Uterus (tissue), 4 donors: Measurements from ENCODE around the gene TBC1D5. TPM values are rescaled to one million over a fixed set of nuclear protein-coding genes. Genes with fewer than 3 reads are reported as not detected.
A peak's percentile ranks its signal among the peaks of the same experiment; 100 is the strongest.

Source experiments
- DNase-seq, 2 donors: peaks; one replicate each; pipeline ENCODE4 v3.0.0-alpha.2; 2019 to 2020
- H3K27ac ChIP-seq, 2 donors: fragments of 200-600 bp; sonication (generic); 1 replicate in 1 of 2; 2 replicates in 1 of 2; pipeline ENCODE4 v1.5.1; 2016 to 2018
- H3K27me3 ChIP-seq, 2 donors: fragments of 200-600 bp; sonication (generic); one replicate each; pipeline ENCODE4 v1.5.1; 2018 to 2019; ENCODE audit warnings: control low read depth in 1 of 2
- H3K36me3 ChIP-seq, 2 donors: fragments of 200-600 bp; sonication (generic); one replicate each; pipeline ENCODE4 v1.5.1; 2019; ENCODE audit warnings: control low read depth in 1 of 2
- H3K4me1 ChIP-seq, 2 donors: fragments of 200-600 bp; sonication (generic); one replicate each; pipeline ENCODE4 v1.5.1; 2018 to 2019; ENCODE audit warnings: control low read depth in 1 of 2
- H3K4me3 ChIP-seq, 2 donors: fragments of 200-600 bp; sonication (generic); 1 replicate in 1 of 2; 2 replicates in 1 of 2; pipeline ENCODE4 v1.5.1; 2018 to 2019; ENCODE audit warnings: mild to moderate bottlenecking in 1 of 2
- H3K9me3 ChIP-seq, 2 donors: fragments of 200-600 bp; sonication (generic); one replicate each; pipeline ENCODE4 v1.5.1; 2019; ENCODE audit warnings: control low read depth in 1 of 2
- POLR2A ChIP-seq, 2 donors: fragments of 450-650 bp; IDR thresholded peaks; one replicate each; pipeline ENCODE4 v1.6.1; 2016; ENCODE audit warnings: antibody characterized with exemption in 2 of 2, mild to moderate bottlenecking in 1 of 2, moderate library complexity in 1 of 2
- intact Hi-C: fragments of 100-400 bp; cut with DNase I; formaldehyde crosslinking; loops from one replicate; pipeline ENCODE4 v1.15.1; 2023; ENCODE audit warnings: low total_unique reads
- total RNA-seq, 4 donors: library from RNA; depleted of rRNA in 3 of 4; stranded (reverse); fragments of >200 nt in 3 of 4; gene quantifications; one replicate each; pipeline versions ENCODE4 v1.1.0 to v1.2.4, GENCODE V29; 2014 to 2023
- TF ChIP-seq, protein P1 (sequence below), 4 experiments: fragments of 200-600 bp in 2 of 4; fragments of 450-650 bp in 2 of 4; sonication (generic) in 2 of 4; IDR thresholded peaks; one replicate each; pipeline ENCODE4 v1.5.1; 2016 to 2019; ENCODE audit warnings: antibody characterized with exemption in 4 of 4, mild to moderate bottlenecking in 2 of 4, moderate library complexity in 1 of 4
- donor health status: DM: yes; HTN: yes; CAD: no.

Gene TBC1D5
- total RNA-seq, 4 donors from 2014 or later: 34.6 to 189 (median 75.6) TPM

DNA sequence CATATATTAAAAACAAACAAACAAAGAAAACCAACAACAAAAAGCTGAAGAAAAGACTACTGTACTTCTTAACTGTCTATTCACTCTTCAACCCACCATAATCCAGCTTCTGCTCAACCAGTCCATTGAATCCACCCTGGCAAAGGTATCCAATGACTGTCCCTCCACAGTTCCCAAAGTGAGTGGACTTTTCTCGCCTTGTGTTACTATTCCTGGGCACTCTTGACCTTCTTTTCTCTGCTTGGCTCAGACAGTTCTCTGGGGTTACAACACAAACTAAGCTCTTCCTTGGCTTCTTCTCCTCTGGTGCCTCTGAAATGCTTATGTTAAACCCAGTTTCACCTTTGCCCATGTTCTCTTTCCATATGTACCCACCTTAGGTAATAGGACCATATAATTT lies 437.5 kb downstream of the TBC1D5 start:
- DNase-seq: no peak
- intact Hi-C loops: no loop called here

DNA sequence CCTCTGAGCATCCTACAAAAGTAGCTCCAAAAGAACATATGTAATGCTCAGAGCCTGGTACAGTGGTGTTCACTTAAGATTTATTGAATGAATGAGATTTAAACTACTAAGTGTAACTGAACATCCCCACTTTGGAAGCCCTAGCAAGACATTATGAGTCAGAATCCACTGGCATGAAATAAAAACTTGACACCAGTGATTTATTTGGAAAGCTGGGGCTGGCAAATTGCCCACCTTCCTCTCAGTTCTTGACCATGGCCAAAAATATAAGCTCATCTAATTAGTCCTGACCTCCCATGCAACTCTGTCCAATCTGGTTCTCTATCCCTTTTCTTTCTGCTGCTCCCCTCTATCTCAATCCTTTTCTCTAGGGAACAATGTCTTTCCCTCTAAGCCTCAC lies 439.7 kb downstream of the TBC1D5 start:
- H3K27ac ChIP-seq: no peak overlapping the region
- H3K36me3 ChIP-seq: no peaks in the 10 kb centered on the region
- TF ChIP-seq, protein P1, sequence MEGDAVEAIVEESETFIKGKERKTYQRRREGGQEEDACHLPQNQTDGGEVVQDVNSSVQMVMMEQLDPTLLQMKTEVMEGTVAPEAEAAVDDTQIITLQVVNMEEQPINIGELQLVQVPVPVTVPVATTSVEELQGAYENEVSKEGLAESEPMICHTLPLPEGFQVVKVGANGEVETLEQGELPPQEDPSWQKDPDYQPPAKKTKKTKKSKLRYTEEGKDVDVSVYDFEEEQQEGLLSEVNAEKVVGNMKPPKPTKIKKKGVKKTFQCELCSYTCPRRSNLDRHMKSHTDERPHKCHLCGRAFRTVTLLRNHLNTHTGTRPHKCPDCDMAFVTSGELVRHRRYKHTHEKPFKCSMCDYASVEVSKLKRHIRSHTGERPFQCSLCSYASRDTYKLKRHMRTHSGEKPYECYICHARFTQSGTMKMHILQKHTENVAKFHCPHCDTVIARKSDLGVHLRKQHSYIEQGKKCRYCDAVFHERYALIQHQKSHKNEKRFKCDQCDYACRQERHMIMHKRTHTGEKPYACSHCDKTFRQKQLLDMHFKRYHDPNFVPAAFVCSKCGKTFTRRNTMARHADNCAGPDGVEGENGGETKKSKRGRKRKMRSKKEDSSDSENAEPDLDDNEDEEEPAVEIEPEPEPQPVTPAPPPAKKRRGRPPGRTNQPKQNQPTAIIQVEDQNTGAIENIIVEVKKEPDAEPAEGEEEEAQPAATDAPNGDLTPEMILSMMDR (IDR thresholded peaks at IDR 0.05): no peak
- TF ChIP-seq POLR2A (IDR thresholded peaks at IDR 0.05): no peak

More for the DNA sequence above, 437.5 kb downstream of the TBC1D5 start:
- H3K27ac ChIP-seq: no peak overlapping the region
- TF ChIP-seq POLR2A (IDR thresholded peaks at IDR 0.05): no peak
- TF ChIP-seq, protein P1 (IDR thresholded peaks at IDR 0.05): no peak
- H3K9me3 ChIP-seq: no peaks in the 10 kb centered on the region
- no peaks in the 10 kb centered on the region for H3K4me1 ChIP-seq
- no peak overlapping the region for H3K4me3 ChIP-seq
- H3K27me3 ChIP-seq: no peaks in the 10 kb centered on the region
- H3K36me3 ChIP-seq: no peaks in the 10 kb centered on the region

DNA sequence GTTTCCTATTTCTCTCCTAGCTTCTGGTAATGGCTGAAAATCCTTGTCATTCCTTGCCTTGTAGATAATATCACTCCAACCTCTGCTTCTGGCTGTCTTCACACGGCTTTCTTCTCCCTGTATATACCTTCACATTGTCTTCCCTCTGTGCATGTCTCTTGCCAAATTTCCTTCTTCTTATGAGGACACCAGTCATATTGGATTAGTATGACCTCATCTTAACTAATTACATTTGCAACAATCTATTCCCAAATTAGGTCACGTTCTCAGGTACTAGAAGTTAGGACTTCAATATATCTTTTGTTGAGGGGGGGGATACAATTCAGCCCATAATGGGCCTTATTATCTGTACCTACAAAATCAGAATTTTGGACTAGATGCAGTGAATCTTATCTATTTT lies 440.3 kb downstream of the TBC1D5 start:
- TF ChIP-seq, protein P1 (IDR thresholded peaks at IDR 0.05): no peak
- no peak for TF ChIP-seq POLR2A (IDR thresholded peaks at IDR 0.05)

More for the DNA sequence above, 439.7 kb downstream of the TBC1D5 start:
- no peaks in the 10 kb centered on the region for H3K27me3 ChIP-seq
- H3K4me1 ChIP-seq: no peaks in the 10 kb centered on the region
- no peak overlapping the region for H3K4me3 ChIP-seq
- DNase-seq: peak in 1 of 2 donors; percentile 20
- intact Hi-C loops: no loop called here
- no peaks in the 10 kb centered on the region for H3K9me3 ChIP-seq

DNA sequence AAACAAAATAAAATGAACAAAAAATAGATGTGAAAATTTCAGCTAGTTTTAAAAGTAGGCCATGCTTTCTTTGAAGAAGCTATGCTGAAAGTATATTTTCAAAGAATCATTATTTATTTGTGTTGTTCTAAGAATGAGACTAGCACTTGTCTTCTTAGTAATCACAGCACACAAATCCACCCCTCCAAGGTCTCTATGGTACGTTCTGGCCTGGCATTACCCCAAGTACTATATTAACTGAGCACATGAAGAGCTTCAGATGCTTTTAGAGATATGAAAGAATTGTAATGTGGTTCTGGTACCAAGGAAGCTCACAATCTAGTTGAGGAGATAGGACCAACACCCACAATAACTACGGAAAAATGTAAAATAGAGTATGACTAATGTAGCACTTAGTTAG lies 441.2 kb downstream of the TBC1D5 start:
- no peaks in the 10 kb centered on the region for H3K9me3 ChIP-seq
- H3K4me1 ChIP-seq: no peaks in the 10 kb centered on the region
- TF ChIP-seq, protein P1 (IDR thresholded peaks at IDR 0.05): no peak
- no peak for TF ChIP-seq POLR2A (IDR thresholded peaks at IDR 0.05)
- H3K27ac ChIP-seq: no peak overlapping the region
- no peaks in the 10 kb centered on the region for H3K36me3 ChIP-seq
- intact Hi-C loops: no loop called here
- no peaks in the 10 kb centered on the region for H3K27me3 ChIP-seq
- H3K4me3 ChIP-seq: no peak overlapping the region
- DNase-seq: no peak

More for the DNA sequence above, 440.3 kb downstream of the TBC1D5 start:
- Histone ChIP-seq H3K4me3 (no peak overlapping the region), H3K4me1 (no peaks in the 10 kb centered on the region), H3K27ac (no peak overlapping the region), H3K27me3 (no peaks in the 10 kb centered on the region), H3K9me3 (no peaks in the 10 kb centered on the region), H3K36me3 (no peaks in the 10 kb centered on the region)
- intact Hi-C loops: no loop called here
- DNase-seq: no peak

DNA sequence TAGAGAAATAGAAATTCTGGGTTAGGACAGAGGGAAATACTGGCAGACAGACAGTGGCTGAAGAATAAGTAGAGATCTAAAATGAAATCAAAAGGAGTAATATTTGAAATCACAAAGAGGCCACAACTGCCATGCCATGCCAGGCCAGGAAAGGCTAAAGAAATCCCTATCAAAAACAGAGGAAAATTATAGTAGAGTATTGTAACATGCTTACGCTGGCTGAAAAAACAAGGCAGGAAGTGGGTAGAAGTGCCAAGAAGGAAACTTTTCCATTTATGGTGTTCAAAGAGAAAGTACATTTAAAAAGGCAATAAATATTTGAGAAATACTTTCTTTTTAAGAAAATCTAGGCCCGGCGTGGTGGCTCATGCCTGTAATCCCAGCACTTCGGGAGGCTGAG lies 442.0 kb downstream of the TBC1D5 start:
- Histone ChIP-seq H3K27ac (no peak overlapping the region), H3K27me3 (no peaks in the 10 kb centered on the region), H3K36me3 (no peaks in the 10 kb centered on the region), H3K4me1 (no peaks in the 10 kb centered on the region), H3K4me3 (no peak overlapping the region), H3K9me3 (no peaks in the 10 kb centered on the region)
- no peak for DNase-seq
- TF ChIP-seq, protein P1 (IDR thresholded peaks at IDR 0.05): no peak
- no peak for TF ChIP-seq POLR2A (IDR thresholded peaks at IDR 0.05)
- intact Hi-C loops: no loop called here
